GM19463 (cell line): ENCODE results near the gene MSANTD7.
"Not testable (repeated sequence)": the region's sequence is repeated elsewhere in the genome, so short reads cannot be mapped to it uniquely, and the experiment has no call there.

ENCODE experiments used
- ATAC-seq: cut with Tn5 transposase; IDR thresholded peaks from one replicate; pipeline ENCODE4 v1.9.1; 2021; ENCODE audit warnings: mild to moderate bottlenecking, moderate library complexity; ENCODE audit not compliant: unreplicated experiment

The MSANTD7 gene, protein sequence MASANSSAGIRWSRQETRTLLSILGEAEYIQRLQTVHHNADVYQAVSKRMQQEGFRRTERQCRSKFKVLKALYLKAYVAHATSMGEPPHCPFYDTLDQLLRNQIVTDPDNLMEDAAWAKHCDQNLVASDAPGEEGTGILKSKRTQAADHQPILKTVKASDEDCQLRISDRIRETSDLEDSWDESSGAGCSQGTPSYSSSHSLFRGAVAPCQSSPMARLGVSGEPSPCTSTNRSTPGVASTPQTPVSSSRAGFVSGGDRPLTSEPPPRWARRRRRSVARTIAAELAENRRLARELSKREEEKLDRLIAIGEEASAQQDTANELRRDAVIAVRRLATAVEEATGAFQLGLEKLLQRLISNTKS

DNA sequence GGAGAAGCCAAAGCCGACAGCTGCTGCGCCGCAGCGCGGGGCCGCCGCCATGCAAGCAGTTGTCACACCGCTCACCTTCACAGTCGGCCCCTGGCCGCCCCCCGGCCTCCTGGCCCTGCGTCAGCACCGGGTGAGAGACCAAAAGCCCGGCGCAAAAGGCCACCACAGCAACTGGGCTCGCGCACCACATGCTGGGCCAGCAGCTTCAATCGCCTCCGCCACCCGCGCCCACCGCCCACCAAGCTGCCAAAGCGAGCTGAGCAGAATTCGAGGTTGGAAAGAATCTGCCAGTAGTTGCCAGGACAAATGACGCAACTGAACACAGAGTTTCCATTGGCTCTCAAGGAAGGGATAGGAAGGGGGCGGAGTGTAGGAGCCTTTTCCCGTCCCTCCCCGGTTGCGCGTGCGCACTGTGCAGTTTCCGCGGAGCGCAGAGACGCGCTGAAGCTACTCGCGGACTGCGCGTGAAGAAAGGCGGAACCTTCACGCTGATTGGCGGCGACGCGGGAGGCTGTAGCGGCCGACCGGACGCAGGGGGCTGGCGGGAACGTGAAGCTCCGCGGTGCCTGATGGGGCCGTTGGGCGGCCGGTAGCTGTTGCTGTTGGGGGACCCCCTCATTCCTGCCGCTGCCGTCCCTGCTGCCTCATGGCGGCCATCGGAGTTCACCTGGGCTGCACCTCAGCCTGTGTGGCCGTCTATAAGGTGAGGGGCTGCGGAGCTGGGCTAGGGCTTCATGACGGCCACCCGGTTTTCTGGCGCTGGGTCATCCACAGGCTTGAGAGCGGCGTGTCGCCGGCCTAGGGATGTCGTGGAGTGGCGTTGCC, at the start of gene MSANTD7, which contains the start of the genes CDNF and HSPA14:
MSANTD7 (plus strand) TSS at position 550 of the 825 bp plus-strand sequence. CDS start 3,979 bp downstream, outside the sequence.
CDNF (minus strand) TSS at position 281 of the 825 bp plus-strand sequence; CDS start at position 190, 91 bp downstream.
HSPA14 (plus strand) TSS at position 550 of the 825 bp plus-strand sequence; CDS start at position 647, 97 bp downstream.
- peak; percentile 93 for ATAC-seq

- no peak for ATAC-seq
Observed at GRCh38 chr10:14798636-14799035, 39.5 kb upstream of the MSANTD7 start.

DNA sequence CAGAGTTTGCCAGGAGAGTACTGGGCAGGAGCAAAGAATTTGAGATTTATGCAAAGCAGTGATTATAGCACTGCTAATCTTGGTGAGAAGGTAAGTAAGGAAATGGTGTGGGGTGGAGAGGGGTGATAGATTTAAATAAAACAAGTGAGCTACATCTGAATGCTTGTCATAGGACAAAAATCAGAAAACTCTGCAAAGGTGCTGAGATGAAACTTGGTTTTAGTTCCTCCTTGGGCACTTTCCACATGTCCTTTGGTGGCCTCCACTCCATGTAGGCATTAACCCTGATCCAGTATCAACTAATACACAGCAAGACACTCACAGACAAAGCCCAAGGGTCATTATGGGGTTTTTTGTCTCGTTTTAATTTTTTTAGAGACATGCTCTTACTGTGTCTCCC, 37.7 kb upstream of the MSANTD7 start:
- no peak for ATAC-seq

GRCh38 chr10:14801723-14802122, 36.4 kb upstream of the MSANTD7 start:
- ATAC-seq = no peak

DNA sequence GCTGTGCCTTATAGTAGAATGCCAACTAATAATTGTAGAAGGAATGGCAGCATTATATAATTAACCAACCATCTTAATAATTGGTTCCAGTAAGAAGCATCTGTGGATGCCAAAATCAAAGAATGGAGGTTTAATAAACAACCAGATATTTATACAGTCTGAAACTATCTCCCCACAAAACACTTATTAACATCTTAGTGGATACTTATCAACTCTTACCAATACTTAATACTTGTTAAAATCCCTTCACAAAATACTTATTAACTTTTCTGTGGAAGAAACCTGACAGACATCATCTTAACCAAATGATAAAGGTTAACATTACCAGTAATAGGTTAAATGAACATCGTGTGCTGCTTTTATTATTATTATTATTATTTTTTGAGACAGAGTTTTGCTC, 34.3 kb upstream of the MSANTD7 start:
- no peak for ATAC-seq

- no peak for ATAC-seq
Observed at GRCh38 chr10:14806318-14806717, 31.8 kb upstream of the MSANTD7 start.

DNA sequence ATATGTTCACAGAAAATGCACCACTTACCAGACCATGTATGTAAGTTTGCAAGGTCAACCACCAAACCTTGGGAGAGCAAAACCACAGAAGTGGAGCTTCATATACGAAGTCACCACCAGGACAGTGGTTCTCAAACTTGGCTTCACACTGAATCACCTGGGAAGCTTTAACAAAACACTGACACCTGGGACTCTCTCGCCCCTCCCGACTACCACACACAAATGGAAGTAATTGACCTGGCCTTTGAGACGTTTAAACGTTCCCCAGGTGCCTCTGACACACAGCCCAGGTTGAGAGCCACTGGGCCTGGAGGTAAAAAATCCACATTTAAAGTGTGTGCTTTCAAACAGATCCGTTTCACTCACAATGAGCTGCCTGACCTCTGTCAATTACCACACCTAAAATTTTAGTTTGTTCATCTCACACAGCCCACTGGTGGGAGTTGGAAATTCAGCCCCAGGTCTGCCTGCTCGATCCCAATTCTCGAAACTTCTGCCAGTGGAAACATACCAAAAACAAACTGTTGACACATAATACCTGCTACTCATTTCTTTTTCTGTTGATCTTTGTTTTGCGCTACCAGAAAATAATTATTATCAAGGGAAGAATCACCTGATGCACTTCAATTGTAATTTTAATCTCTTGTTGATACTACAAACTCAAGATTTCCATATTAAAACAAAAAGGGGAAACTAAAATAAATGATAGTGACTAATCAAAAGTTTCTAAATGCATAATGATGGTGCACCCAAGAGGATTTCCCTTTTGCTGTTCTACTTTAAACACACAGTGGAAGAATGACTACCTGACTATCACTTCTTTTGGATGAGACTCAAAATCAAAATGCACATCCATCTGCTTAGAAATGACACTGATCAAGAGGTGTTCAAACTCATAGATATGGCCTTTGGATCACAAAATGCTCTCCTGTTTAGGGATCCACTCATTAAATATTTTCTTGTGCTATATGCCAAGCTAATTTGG, 26.8 kb upstream of the MSANTD7 start:
- ATAC-seq = no peak

DNA sequence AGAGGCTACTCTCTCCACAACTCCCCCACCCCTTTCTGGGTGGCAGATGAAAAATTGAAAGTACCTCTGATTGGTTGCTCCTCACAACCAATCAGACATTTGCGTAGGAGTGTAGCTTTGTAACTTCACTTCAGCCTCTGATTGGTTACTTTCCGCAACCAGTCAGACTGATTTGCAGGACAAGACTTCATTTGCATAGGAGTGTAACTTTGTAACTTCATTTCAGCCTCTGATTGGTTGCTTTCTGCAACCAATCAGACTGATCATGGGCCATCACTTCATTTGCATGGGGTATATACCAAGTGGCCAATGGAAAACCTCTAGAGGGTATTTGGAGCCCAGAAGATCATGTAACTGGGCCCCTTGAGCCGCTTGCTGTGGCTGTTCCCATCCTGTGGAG, 25.8 kb upstream of the MSANTD7 start:
- ATAC-seq = no peak

- no peak for ATAC-seq
Observed at GRCh38 chr10:14815681-14816080, 22.4 kb upstream of the MSANTD7 start.

DNA sequence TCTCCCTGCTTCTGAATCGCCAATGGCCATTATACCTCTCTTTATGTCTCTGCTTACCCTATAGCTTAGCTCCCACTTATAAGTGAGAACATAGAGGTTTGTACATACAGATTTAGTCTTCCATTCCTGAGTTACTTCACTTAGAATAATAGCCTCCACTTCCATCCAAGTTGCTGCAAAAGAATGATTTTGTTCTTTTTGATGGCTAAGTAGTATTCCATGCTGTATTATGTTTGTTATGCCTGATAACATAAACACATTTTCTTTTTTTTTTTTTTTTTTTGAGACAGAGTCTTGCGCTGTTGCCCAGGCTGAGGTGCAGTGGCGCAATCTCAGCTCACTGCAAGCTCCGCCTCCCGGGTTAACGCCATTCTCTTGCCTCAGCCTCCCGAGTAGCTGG, 21.4 kb upstream of the MSANTD7 start:
- not testable (repeated sequence) for ATAC-seq

DNA sequence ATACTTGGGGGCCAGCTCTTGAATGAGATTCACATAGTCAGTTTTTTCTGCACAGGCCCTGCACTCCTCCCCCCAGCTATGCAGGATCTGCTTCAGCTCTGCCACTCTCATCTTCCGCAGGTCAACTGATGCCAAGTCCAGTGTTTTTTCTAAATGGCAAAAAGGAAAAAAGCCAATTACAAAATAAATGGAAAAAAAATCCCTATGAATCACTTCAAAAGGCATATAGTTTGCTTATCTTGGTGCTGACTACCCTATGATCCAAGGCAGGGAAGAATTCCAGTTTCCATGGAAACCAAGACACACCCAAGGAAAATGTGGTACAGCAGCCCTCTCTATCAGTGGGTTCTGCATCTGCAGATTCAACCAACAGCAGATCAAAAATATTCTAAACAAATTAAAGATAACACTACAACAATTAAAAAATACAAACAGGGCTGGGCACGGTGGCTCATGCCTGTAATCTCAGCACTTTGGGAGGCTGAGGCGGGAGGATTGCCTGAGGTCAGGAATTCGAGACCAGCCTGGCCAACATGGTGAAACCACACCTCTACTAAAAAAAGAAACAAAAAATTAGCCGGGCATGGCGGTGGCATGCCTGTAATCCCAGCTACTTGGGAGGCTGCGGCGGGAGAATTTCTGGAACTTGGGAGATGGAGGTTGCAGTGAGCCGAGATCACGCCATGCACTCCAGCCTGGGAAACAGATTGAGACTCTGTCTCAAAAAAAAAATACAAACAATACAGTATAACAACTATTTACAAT, 17.9 kb upstream of the MSANTD7 start:
- ATAC-seq = no peak

- no peak for ATAC-seq
Observed at GRCh38 chr10:14820775-14821154, 17.3 kb upstream of the MSANTD7 start.

DNA sequence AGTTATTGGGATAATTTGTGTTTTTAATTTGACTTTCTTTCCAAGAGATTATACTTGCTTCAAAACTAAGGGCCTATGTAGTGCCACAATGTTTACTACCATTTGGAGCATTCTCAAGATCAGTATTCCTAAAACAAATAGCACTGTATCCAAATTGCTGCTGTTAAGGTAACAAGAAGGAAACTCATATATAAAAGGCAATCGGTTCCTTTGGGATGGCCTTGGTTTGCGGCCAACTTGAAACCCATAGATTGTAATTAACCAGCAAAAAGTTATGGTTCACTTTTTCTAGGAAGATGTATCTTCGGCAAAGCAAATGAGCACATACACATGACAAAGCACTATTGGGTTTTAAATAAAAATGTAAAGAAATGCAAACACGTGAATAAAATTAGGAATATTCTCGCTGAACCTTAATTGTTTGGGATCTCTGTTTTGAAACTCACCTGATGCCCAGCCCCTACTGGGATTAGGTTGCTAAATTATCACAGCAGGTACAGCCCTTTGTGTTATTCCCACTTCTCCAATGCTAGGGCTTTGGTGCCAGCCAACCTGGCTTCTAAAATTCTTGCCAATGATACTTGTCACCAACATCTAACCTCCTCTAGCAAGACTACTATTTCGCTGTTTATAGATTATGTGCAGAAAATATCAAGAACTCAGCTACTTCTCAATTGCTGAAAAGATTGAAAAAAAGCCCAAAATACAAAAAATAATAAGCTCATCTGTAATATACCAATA, 16.3 kb upstream of the MSANTD7 start:
- no peak for ATAC-seq

DNA sequence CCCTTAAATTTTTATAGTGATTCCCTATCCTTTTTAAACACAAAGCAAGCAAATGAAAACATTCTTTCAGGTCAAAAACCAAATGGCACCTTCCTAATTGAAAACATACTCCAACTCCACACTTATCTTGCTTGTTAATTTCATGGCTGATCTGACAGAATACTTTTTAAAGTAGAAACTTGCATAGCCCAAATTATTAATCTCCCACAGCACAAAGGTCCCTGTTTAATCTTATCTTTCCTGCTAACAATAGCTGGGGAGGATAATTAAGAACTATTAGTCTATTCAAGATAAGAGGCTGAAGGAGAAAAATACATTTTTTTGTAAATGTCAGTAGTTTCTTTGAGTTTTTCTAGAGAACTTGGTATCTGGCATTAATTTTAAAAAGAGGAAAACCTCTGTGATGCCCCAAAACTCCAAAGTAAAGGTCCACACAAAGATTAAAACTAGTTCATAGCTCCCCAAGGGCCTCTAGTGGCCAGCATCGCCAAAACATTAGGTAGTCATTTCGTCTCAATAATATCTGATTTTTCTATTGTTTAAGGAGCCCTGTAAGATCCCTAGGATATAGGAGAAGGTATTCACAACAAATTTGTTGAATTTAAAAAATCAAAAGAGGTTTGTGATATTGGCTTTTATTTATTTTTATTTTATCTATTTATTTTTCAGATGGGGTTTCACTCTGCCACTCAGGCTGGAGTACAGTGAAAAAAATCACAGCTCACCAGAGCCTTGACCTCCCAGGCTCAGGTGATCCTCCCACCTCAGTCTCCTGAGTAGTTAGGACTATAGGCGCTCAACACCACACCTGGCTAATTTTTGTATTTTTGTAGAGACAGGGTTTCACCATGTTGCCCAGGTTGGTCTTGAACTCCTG, 15.0 kb upstream of the MSANTD7 start:
- no peak for ATAC-seq

DNA sequence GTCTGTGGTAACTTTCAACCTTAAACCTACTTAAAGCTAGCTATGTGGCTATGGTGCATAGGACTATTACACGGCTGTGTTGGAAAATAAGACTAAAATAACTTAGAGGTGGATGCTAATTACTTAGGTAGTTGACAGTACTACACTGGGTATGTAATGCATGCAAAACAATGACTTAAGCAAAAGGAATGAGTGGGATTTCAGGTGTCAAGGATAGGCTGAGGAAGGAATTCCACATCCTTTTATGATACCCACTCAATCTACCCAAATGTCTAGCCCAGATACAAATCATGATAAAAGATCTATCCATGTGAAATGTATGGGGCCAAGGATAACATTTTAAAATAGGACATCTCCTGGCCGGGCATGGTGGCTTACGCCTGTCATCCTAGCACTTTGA, 14.1 kb upstream of the MSANTD7 start:
- ATAC-seq = no peak

GRCh38 chr10:14826076-14826829, 11.9 kb upstream of the MSANTD7 start:
- no peak for ATAC-seq

DNA sequence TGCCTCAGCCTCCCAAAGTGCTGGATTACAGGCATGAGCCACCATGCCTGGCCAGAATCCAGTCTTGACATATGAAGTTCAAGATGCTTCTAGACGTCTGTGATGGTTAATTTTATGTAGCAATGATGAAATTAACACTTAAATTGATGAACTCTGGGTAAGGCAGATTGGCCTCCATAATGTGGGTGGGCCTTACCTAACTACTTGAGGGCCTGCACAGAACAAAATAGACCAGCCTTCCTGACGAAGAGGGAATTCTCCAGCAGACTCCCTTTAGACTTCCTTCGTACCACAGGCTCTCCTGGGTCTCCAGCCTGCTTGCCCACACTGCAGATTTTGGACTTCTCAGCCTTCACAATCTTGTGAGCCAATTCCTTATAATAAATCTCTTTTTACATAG, 5.0 kb upstream of the MSANTD7 start:
- no peak for ATAC-seq

- ATAC-seq = no peak
Observed at GRCh38 chr10:14836208-14836607, 1.9 kb upstream of the MSANTD7 start.
